HG03045 (cell line): ENCODE measurements around the gene ARFGAP1.
"Not testable (repeated sequence)": the region's sequence is repeated elsewhere in the genome, so short reads cannot be mapped to it uniquely, and the experiment has no call there.

ENCODE experiments used
- ATAC-seq: cut with Tn5 transposase; IDR thresholded peaks from one replicate; pipeline ENCODE4 v1.9.1; 2021; ENCODE audit warnings: mild to moderate bottlenecking, moderate library complexity; ENCODE audit not compliant: unreplicated experiment

The ARFGAP1 gene

GRCh38 chr20:63290136-63290676 lies 17.6 kb downstream of the ARFGAP1 start:
- no peak for ATAC-seq

- ATAC-seq = no peak
Observed at GRCh38 chr20:63290677-63291472, 18.3 kb downstream of the ARFGAP1 start.

GRCh38 chr20:63291811-63292210 lies 19.2 kb downstream of the ARFGAP1 start:
- ATAC-seq = no peak

GRCh38 chr20:63292292-63292701 lies 19.7 kb downstream of the ARFGAP1 start:
- ATAC-seq = no peak

- no peak for ATAC-seq
Observed at GRCh38 chr20:63292904-63293303, 20.3 kb downstream of the ARFGAP1 start, which contains the start of gene COL20A1. TSS of gene COL20A1 (plus strand) at chr20:63293186. CDS start at chr20:63295108, 1,922 bp downstream.

- no peak for ATAC-seq
Observed at GRCh38 chr20:63293456-63293855, 20.8 kb downstream of the ARFGAP1 start.

GRCh38 chr20:63293871-63294535 lies 21.4 kb downstream of the ARFGAP1 start:
- ATAC-seq = no peak

GRCh38 chr20:63294536-63294900 lies 21.9 kb downstream of the ARFGAP1 start:
- ATAC-seq = no peak

- no peak for ATAC-seq
Observed at GRCh38 chr20:63295018-63295417, 22.4 kb downstream of the ARFGAP1 start.

GRCh38 chr20:63295422-63295821 lies 22.8 kb downstream of the ARFGAP1 start:
- no peak for ATAC-seq

GRCh38 chr20:63295846-63296245 lies 23.2 kb downstream of the ARFGAP1 start:
- no peak for ATAC-seq

- ATAC-seq = no peak
Observed at GRCh38 chr20:63296531-63297299, 24.1 kb downstream of the ARFGAP1 start.

GRCh38 chr20:63297371-63297781 lies 24.8 kb downstream of the ARFGAP1 start:
- no peak for ATAC-seq

- no peak for ATAC-seq
Observed at GRCh38 chr20:63297796-63298572, 25.4 kb downstream of the ARFGAP1 start.

- ATAC-seq = no peak
Observed at GRCh38 chr20:63298731-63299312, 26.2 kb downstream of the ARFGAP1 start.

GRCh38 chr20:63301671-63302070 lies 29.1 kb downstream of the ARFGAP1 start:
- ATAC-seq = no peak

- ATAC-seq = no peak
Observed at GRCh38 chr20:63303095-63303666, 30.6 kb downstream of the ARFGAP1 start.

GRCh38 chr20:63305393-63305792 lies 32.8 kb downstream of the ARFGAP1 start:
- ATAC-seq = no peak

- not testable (repeated sequence) for ATAC-seq
Observed at GRCh38 chr20:63305933-63306672, 33.5 kb downstream of the ARFGAP1 start.
